ENCODE measurements around the gene C10orf53.

- TF ChIP-seq CTCF (IDR thresholded peaks at IDR 0.05) (no peak), ATOH8 (CRISPR knock-in tag; IDR thresholded peaks at IDR 0.05; ENCODE audit: low read depth) (no peak)
Measured at GRCh38 chr10:49663596-49663995, 15.9 kb upstream of the C10orf53 start.

All from A549 (cell line).